Measurements from ENCODE around the gene CSTB.

- no peak for TF ChIP-seq ATF3 (CRISPR knock-in tag; conservative IDR thresholded peaks at IDR 0.05)
- no peak for TF ChIP-seq HMGXB4 (CRISPR knock-in tag; IDR thresholded peaks at IDR 0.05)
- TF ChIP-seq TEAD4 (CRISPR knock-in tag; IDR thresholded peaks at IDR 0.05) = no peak
- no peak for TF ChIP-seq CTCF (IDR thresholded peaks at IDR 0.05)
- no peak for TF ChIP-seq USF2 (CRISPR knock-in tag; IDR thresholded peaks at IDR 0.05)
- no peak for TF ChIP-seq NR1H2 (CRISPR knock-in tag; IDR thresholded peaks at IDR 0.05)
- no peak for TF ChIP-seq ZNF512 (CRISPR knock-in tag; IDR thresholded peaks at IDR 0.05; ENCODE audit: borderline replicate concordance)
- TF ChIP-seq TCF7 (CRISPR knock-in tag; IDR thresholded peaks at IDR 0.05; ENCODE audit: low read depth) = no peak
- TF ChIP-seq FOXJ3 (CRISPR knock-in tag; IDR thresholded peaks at IDR 0.05; ENCODE audit: borderline replicate concordance) = no peak
Measured at GRCh38 chr21:43792406-43792805, 16.3 kb upstream of the CSTB start.

Measured in WTC11 (cell line).